Spleen (tissue), 7 donors: ENCODE results near the gene ATP9A.

ENCODE experiments used
- CTCF ChIP-seq, 11 experiments: fragments of 200-600 bp in 7 of 11; fragments of 450-650 bp in 4 of 11; sonication (generic) in 4 of 11; IDR thresholded peaks in 8 of 11; conservative IDR thresholded peaks in 3 of 11; 1 replicate in 7 of 11; 2 replicates in 4 of 11; pipeline versions ENCODE4 v1.4.0 to v1.8.0; 2016 to 2021; ENCODE audit warnings: antibody characterized with exemption in 11 of 11, inconsistent platforms in 4 of 11, mild to moderate bottlenecking in 1 of 11
- POLR2A ChIP-seq, 3 donors: fragments of 450-650 bp; IDR thresholded peaks; one replicate each; pipeline ENCODE4 v1.5.1; 2017; ENCODE audit warnings: antibody characterized with exemption in 3 of 3, mild to moderate bottlenecking in 1 of 3
- POLR2AphosphoS5 ChIP-seq, 3 donors: sonication (generic); formaldehyde crosslinking; IDR thresholded peaks; one replicate each; pipeline ENCODE4 v1.5.1; 2017; ENCODE audit warnings: antibody characterized with exemption in 3 of 3
- donor health status: DM: no; HTN: no; CAD: no; lungs with moderate emphysema.
- donor health status: DM: no; HTN: no; CAD: no.
- donor health status: DM: no; HTN: no; CAD: no.

- TF ChIP-seq CTCF (IDR thresholded peaks at IDR 0.05 in 8 of 11, conservative IDR thresholded peaks at IDR 0.05 in 3 of 11) (no peak), POLR2AphosphoS5 (IDR thresholded peaks at IDR 0.05) (no peak), POLR2A (IDR thresholded peaks at IDR 0.05) (no peak)
Measured at GRCh38 chr20:51736947-51737346, 31.2 kb downstream of the ATP9A start.
